Ovary (tissue), 9 donors: ENCODE results near the gene FOXL3. TPM values are rescaled to one million over a fixed set of nuclear protein-coding genes. Genes with fewer than 3 reads are reported as not detected.

Experiments used
- DNase-seq, 5 donors: peaks; one replicate each; pipeline ENCODE4 v3.0.0-alpha.2; 2019 to 2020
- H3K27ac ChIP-seq, 2 donors: fragments of 200-600 bp; one replicate each; pipeline versions ENCODE4 v1.5.1 to v1.8.0; 2019 to 2022
- H3K27me3 ChIP-seq: fragments of 200-600 bp; one replicate; pipeline ENCODE4 v1.8.0; 2022
- H3K36me3 ChIP-seq: fragments of 200-600 bp; sonication (generic); one replicate; pipeline ENCODE4 v1.5.1; 2019
- H3K4me1 ChIP-seq: one replicate; pipeline ENCODE4 v1.8.1; 2013; ENCODE audit warnings: mild to moderate bottlenecking, moderate library complexity; ENCODE audit not compliant: insufficient read depth
- H3K4me3 ChIP-seq: fragments of 200-600 bp; sonication (generic); one replicate; pipeline ENCODE4 v1.5.1; 2017
- H3K9me3 ChIP-seq, 2 donors: fragments of 200-600 bp in 1 of 2; sonication (generic) in 1 of 2; one replicate each; pipeline versions ENCODE4 v1.5.1 to v1.8.1; 2013 to 2019; ENCODE audit warnings: mild to moderate bottlenecking in 1 of 2, moderate library complexity in 1 of 2
- EP300 ChIP-seq: sonication (generic); formaldehyde crosslinking; IDR thresholded peaks from one replicate; pipeline ENCODE4 v1.6.1; 2017; ENCODE audit warnings: antibody characterized with exemption
- POLR2A ChIP-seq: fragments of 450-650 bp; IDR thresholded peaks from one replicate; pipeline ENCODE4 v1.6.1; 2017; ENCODE audit warnings: antibody characterized with exemption, mild to moderate bottlenecking, moderate library complexity
- WGBS, 3 donors: extraction: QIAGEN DNeasy Blood & Tissue Kit in 1 of 3; methylation state at CpG; one replicate each; pipeline versions ENCODE4 v1.1.5 to v1.1.7; 2013 to 2017; 5-methylcytosine and 5-hydroxymethylcytosine counted together
- intact Hi-C, 4 donors: fragments of 100-400 bp; cut with DNase I; formaldehyde crosslinking; loops; one replicate each; pipeline versions ENCODE4 v1.11.0 to v1.15.1; 2022 to 2023
- polyA plus RNA-seq, 2 donors: library from polyadenylated mRNA; stranded (reverse); fragments of 200-250 nt in 1 of 2; fragments of 350-450 nt in 1 of 2; fragmentation: Illumina TruSeq in 1 of 2; extraction: RNeasy Lipid Tissue Mini Kit (QIAGEN cat#74804) in 1 of 2; gene quantifications; one replicate each; pipeline ENCODE4 v1.2.3, GENCODE V29; 2013 to 2014
- total RNA-seq, 7 donors: library from RNA; depleted of rRNA in 2 of 7; stranded (reverse); fragments of >200 nt in 2 of 7; fragmentation: NEBNext Ultra II Directional in 3 of 7; extraction: Animal tissue kit (Norgen Biotek cat#: 25700) in 3 of 7; gene quantifications; one replicate each; pipeline versions ENCODE4 v1.1.0 to v1.2.4, GENCODE V29; 2016 to 2023
- TF ChIP-seq, protein P1 (sequence below), 3 donors: fragments of 450-650 bp in 2 of 3; fragments of 200-600 bp in 1 of 3; IDR thresholded peaks; one replicate each; pipeline versions ENCODE4 v1.5.1 to v1.8.0; 2016 to 2022; ENCODE audit warnings: antibody characterized with exemption in 3 of 3, mild to moderate bottlenecking in 1 of 3
- donor health status: DM: no; HTN: no; CAD: no; lungs with moderate emphysema.
- donor health status: DM: no; HTN: no; CAD: no.
- donor health status: Bipolar disorder and iron deficiency.
- donor health status: DM: yes; HTN: yes; CAD: no.
- donor health status: DM: no; HTN: no; CAD: no.
- donor health status: DM: yes; HTN: yes; CAD: no.

Gene FOXL3
- total and polyA plus RNA-seq, 9 donors, result not detected

DNA sequence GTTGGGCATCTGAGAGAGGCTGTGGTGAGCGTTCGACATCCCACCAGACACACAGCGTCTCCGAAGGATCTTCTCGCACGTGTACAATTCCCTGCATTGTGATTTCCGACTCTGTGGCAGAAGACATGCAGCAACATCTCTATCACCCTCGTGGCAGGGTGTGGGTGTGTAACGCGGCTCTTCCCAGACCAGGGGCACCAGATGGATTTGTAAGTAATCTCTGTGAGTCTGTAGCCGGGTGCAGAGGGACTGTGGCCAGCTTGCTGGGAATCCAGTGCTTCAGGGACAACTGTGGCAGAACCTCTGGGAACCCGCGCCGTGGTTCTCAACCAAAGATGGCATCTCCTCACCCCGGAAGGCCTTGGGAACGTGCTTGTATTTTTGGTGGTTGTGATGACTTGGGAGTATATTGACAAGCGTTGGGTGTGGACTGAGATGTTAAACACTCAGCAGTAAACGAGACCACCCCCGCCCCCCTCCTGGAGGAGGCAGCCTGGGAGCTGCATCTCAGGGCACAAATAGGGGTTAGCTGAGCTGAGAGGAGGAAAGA, 21.2 kb downstream of the FOXL3 start:
- 66 to 74% (median 73%) methylated on average over 19 of the region's 19 CpGs for WGBS, 3 donors
- no peaks in the 10 kb centered on the region for H3K9me3 ChIP-seq
- H3K4me3 ChIP-seq, result no peak overlapping the region
- no peaks in the 10 kb centered on the region for H3K36me3 ChIP-seq
- intact Hi-C loops, result no loop called here
- H3K27me3 ChIP-seq, result no peaks in the 10 kb centered on the region
- H3K4me1 ChIP-seq, result no peaks in the 10 kb centered on the region
- H3K27ac ChIP-seq, result no peak overlapping the region
- DNase-seq, result peak in 1 of 5 donors; percentile 5
- no peak for TF ChIP-seq EP300
- TF ChIP-seq, protein P1, sequence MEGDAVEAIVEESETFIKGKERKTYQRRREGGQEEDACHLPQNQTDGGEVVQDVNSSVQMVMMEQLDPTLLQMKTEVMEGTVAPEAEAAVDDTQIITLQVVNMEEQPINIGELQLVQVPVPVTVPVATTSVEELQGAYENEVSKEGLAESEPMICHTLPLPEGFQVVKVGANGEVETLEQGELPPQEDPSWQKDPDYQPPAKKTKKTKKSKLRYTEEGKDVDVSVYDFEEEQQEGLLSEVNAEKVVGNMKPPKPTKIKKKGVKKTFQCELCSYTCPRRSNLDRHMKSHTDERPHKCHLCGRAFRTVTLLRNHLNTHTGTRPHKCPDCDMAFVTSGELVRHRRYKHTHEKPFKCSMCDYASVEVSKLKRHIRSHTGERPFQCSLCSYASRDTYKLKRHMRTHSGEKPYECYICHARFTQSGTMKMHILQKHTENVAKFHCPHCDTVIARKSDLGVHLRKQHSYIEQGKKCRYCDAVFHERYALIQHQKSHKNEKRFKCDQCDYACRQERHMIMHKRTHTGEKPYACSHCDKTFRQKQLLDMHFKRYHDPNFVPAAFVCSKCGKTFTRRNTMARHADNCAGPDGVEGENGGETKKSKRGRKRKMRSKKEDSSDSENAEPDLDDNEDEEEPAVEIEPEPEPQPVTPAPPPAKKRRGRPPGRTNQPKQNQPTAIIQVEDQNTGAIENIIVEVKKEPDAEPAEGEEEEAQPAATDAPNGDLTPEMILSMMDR (IDR thresholded peaks at IDR 0.05), result no peak
- TF ChIP-seq POLR2A, result no peak

DNA sequence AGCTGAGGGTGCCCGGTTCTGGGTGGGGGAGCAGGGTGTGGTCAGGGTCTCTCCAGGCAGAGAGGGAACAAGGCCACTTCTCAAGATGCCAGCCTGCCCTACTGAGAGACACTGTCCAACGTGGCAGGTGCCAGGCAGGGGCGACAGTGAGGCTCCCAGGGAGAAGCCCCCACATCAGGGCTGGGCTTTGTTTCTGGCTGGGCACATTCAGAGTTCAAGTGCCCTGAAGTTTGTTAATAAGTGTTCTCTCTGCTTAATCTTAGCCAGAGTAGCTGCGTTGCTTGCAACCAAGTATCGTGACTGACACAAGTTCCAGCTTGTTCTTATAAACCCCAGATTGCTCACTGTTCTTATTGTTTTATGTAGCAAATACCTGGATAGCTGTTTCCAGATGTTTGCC, 21.8 kb downstream of the FOXL3 start:
- Histone ChIP-seq H3K36me3 (no peaks in the 10 kb centered on the region), H3K9me3 (no peaks in the 10 kb centered on the region), H3K27me3 (no peaks in the 10 kb centered on the region), H3K4me1 (no peaks in the 10 kb centered on the region), H3K27ac (no peak overlapping the region), H3K4me3 (no peak overlapping the region)
- peak in 1 of 5 donors; percentile 7 for DNase-seq
- intact Hi-C loops, result no loop called here
- WGBS, 3 donors, result 57 to 69% (median 62%) methylated on average over 5 of the region's 5 CpGs
- no peak for TF ChIP-seq POLR2A
- TF ChIP-seq, protein P1 (IDR thresholded peaks at IDR 0.05), result no peak
- no peak for TF ChIP-seq EP300

DNA sequence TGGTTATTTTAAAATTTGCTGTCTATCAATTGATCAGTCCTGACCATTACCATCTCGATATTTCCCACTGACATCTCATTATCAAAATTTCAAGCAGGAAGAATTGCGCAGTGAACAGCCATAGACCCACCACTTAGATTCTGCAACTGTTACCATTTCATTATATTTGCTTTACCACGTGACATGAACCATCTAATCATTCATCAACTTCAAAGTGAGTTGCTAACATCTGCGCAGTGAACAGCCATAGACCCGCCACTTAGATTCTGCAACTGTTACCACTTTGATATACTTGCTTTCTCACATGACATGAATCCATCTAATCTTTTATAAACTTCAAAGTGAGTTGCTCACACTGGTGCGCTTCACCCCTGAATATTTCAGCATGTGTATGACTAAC, 22.5 kb downstream of the FOXL3 start:
- Histone ChIP-seq H3K36me3 (no peaks in the 10 kb centered on the region), H3K27me3 (no peaks in the 10 kb centered on the region), H3K27ac (no peak overlapping the region), H3K4me1 (no peaks in the 10 kb centered on the region), H3K9me3 (no peaks in the 10 kb centered on the region), H3K4me3 (no peak overlapping the region)
- 71 to 78% (median 72%) methylated on average over 6 of the region's 6 CpGs for WGBS, 3 donors
- no peak for DNase-seq
- TF ChIP-seq EP300 (no peak), POLR2A (no peak)
- TF ChIP-seq, protein P1 (IDR thresholded peaks at IDR 0.05), result no peak
- intact Hi-C loops, result no loop called here

DNA sequence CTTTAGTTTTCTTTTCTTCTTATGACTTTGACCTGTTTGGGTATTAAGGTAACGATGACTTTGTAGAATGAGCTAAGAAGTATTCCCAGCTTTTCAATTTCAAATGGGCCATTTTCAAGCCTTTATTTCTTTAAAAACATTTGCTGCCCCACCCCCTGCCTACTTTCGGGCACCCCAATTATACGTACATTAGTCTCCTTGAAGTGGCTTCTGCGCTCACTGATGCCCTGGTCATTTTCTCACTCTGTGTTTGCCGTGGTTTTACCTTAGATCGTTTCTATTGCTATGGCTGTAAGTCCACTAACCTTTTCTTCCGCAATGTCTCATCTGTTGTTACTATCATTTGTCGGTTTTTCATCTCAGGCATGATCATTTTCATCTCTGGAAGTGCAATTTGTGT, 24.9 kb downstream of the FOXL3 start:
- Histone ChIP-seq H3K27ac (no peak overlapping the region), H3K4me1 (no peaks in the 10 kb centered on the region), H3K27me3 (no peaks in the 10 kb centered on the region), H3K4me3 (no peak overlapping the region), H3K36me3 (no peaks in the 10 kb centered on the region), H3K9me3 (no peaks in the 10 kb centered on the region)
- intact Hi-C loops, result no loop called here
- TF ChIP-seq EP300, result no peak
- TF ChIP-seq, protein P1 (IDR thresholded peaks at IDR 0.05), result no peak
- no peak for TF ChIP-seq POLR2A
- DNase-seq, result no peak
- 94% methylated on average over 8 of the region's 8 CpGs for WGBS, 3 donors
